GM18951 (cell line): ENCODE data around the gene GABRA1.

Source experiments
- POLR2A ChIP-seq: IDR thresholded peaks from 4 replicates; pipeline ENCODE4 v1.6.1; 2011; ENCODE audit warnings: mild to moderate bottlenecking; ENCODE audit not compliant: insufficient read length, insufficient read depth; ENCODE audit errors: extremely low read depth
- in situ Hi-C: fragments of 300-500 bp; cut with MboI; formaldehyde crosslinking; loops from one replicate; pipeline ENCODE4 v1.12.0; 2022; ENCODE audit warnings: low sequenced_read_pairs, mixed read lengths, inconsistent platforms; ENCODE audit not compliant: unreplicated experiment

GABRA1 gene

GRCh38 chr5:161847941-161848391 lies at the start of gene GABRA1:
GABRA1 (plus strand) TSS chr5:161848120; CDS start chr5:161850811, 2,691 bp downstream.
- no peak for TF ChIP-seq POLR2A
- in situ Hi-C loops: no loop called here

- in situ Hi-C loops: no loop called here
- TF ChIP-seq POLR2A: no peak
Observed at GRCh38 chr5:161799316-161799715, 48.6 kb upstream of the GABRA1 start.

GRCh38 chr5:161804263-161804662 lies 43.7 kb upstream of the GABRA1 start:
- TF ChIP-seq POLR2A: no peak
- in situ Hi-C loops: no loop called here

GRCh38 chr5:161846746-161847145 lies 1.2 kb upstream of the GABRA1 start:
- TF ChIP-seq POLR2A: no peak
- in situ Hi-C loops: no loop called here

GRCh38 chr5:161847447-161847846 lies 473 bp upstream of the GABRA1 start:
- in situ Hi-C loops: no loop called here
- TF ChIP-seq POLR2A: no peak

GRCh38 chr5:161850491-161850890 lies 2.6 kb downstream of the GABRA1 start:
- in situ Hi-C loops: no loop called here
- no peak for TF ChIP-seq POLR2A

GRCh38 chr5:161851691-161852299 lies 3.9 kb downstream of the GABRA1 start:
- in situ Hi-C loops: no loop called here
- TF ChIP-seq POLR2A: no peak

- in situ Hi-C loops: no loop called here
Observed at GRCh38 chr5:161857358-161857757, 9.4 kb downstream of the GABRA1 start.

GRCh38 chr5:161863259-161863658 lies 15.3 kb downstream of the GABRA1 start:
- in situ Hi-C loops: no loop called here
- TF ChIP-seq POLR2A: no peak

More at GRCh38 chr5:161857358-161857757, 9.4 kb downstream of the GABRA1 start:
- no peak for TF ChIP-seq POLR2A

GRCh38 chr5:161863811-161864210 lies 15.9 kb downstream of the GABRA1 start:
- no peak for TF ChIP-seq POLR2A
- in situ Hi-C loops: no loop called here

- no peak for TF ChIP-seq POLR2A
- in situ Hi-C loops: no loop called here
Observed at GRCh38 chr5:161865510-161865909, 17.6 kb downstream of the GABRA1 start.

- no peak for TF ChIP-seq POLR2A
- in situ Hi-C loops: no loop called here
Observed at GRCh38 chr5:161889971-161890370, 42.1 kb downstream of the GABRA1 start.

GRCh38 chr5:161895514-161895913 lies 47.6 kb downstream of the GABRA1 start:
- in situ Hi-C loops: no loop called here
- TF ChIP-seq POLR2A: no peak

- in situ Hi-C loops: no loop called here
- no peak for TF ChIP-seq POLR2A
Observed at GRCh38 chr5:161897033-161897432, 49.1 kb downstream of the GABRA1 start.
